GM18511 (cell line): ENCODE data around the gene ZFP2.
"Not testable (repeated sequence)": the region's sequence is repeated elsewhere in the genome, so short reads cannot be mapped to it uniquely, and the experiment has no call there.

Experiments used
- ATAC-seq: cut with Tn5 transposase; IDR thresholded peaks from one replicate; pipeline ENCODE4 v1.9.1; 2021; ENCODE audit warnings: mild to moderate bottlenecking, moderate library complexity; ENCODE audit not compliant: unreplicated experiment

Gene ZFP2

GRCh38 chr5:178895615-178896571, at the start of gene ZFP2:
TSS of gene ZFP2 (plus strand) at chr5:178895913. CDS start at chr5:178931314, 35,401 bp downstream.
- ATAC-seq, result no peak

GRCh38 chr5:178849316-178849715, 46.4 kb upstream of the ZFP2 start:
- no peak for ATAC-seq

GRCh38 chr5:178851951-178852350, 43.8 kb upstream of the ZFP2 start:
- ATAC-seq, result no peak

- ATAC-seq, result no peak
Measured at GRCh38 chr5:178854284-178854683, 41.4 kb upstream of the ZFP2 start.

- peak; percentile 98 for ATAC-seq
Measured at GRCh38 chr5:178859625-178860521, 35.8 kb upstream of the ZFP2 start, which contains the start of gene ZNF354B. TSS of gene ZNF354B (plus strand) at chr5:178859953. CDS start at chr5:178861048, 1,095 bp downstream.

- ATAC-seq, result peak; percentile 9
Measured at GRCh38 chr5:178860615-178861014, 35.1 kb upstream of the ZFP2 start.

- ATAC-seq, result no peak
Measured at GRCh38 chr5:178861627-178862026, 34.1 kb upstream of the ZFP2 start.

GRCh38 chr5:178866946-178867345, 28.8 kb upstream of the ZFP2 start:
- ATAC-seq, result no peak

- ATAC-seq, result no peak
Measured at GRCh38 chr5:178869577-178869976, 26.1 kb upstream of the ZFP2 start.

GRCh38 chr5:178870411-178870810, 25.3 kb upstream of the ZFP2 start:
- ATAC-seq, result no peak

GRCh38 chr5:178872302-178872701, 23.4 kb upstream of the ZFP2 start:
- ATAC-seq, result no peak

- ATAC-seq, result not testable (repeated sequence)
Measured at GRCh38 chr5:178883115-178883694, 12.5 kb upstream of the ZFP2 start.

- ATAC-seq, result no peak
Measured at GRCh38 chr5:178883815-178884430, 11.8 kb upstream of the ZFP2 start.

- ATAC-seq, result no peak
Measured at GRCh38 chr5:178899289-178899688, 3.6 kb downstream of the ZFP2 start.

GRCh38 chr5:178902849-178903248, 7.1 kb downstream of the ZFP2 start:
- ATAC-seq, result no peak

GRCh38 chr5:178931846-178932760, 36.4 kb downstream of the ZFP2 start:
- no peak for ATAC-seq

- no peak for ATAC-seq
Measured at GRCh38 chr5:178940569-178941360, 45.1 kb downstream of the ZFP2 start, which contains the start of gene ZNF454. TSS of gene ZNF454 (plus strand) at chr5:178941198. CDS start at chr5:178942792, 1,594 bp downstream.

GRCh38 chr5:178941361-178941760, 45.6 kb downstream of the ZFP2 start:
- ATAC-seq, result no peak
